Lower lobe of right lung (tissue), 2 donors: ENCODE data around the gene IFNA7. TPM values are rescaled to one million over a fixed set of nuclear protein-coding genes. Genes with fewer than 3 reads are reported as not detected.
"Not testable (repeated sequence)": the region's sequence is repeated elsewhere in the genome, so short reads cannot be mapped to it uniquely, and the experiment has no call there.

Source experiments
- ATAC-seq, 2 donors: fragments of 200-7000 bp; cut with Tn5 transposase; one replicate each; pipeline ENCODE4 v1.9.1; 2020 to 2022; ENCODE audit warnings: mild to moderate bottlenecking in 2 of 2, moderate library complexity in 2 of 2
- DNase-seq: peaks from one replicate; pipeline ENCODE4 v3.0.0-alpha.2; 2020
- H3K27ac ChIP-seq: fragments of 200-600 bp; one replicate; pipeline ENCODE4 v1.8.0; 2022
- H3K27me3 ChIP-seq: fragments of 200-600 bp; one replicate; pipeline ENCODE4 v1.8.0; 2022; ENCODE audit warnings: low read depth
- H3K36me3 ChIP-seq: fragments of 200-600 bp; one replicate; pipeline ENCODE4 v1.8.0; 2022; ENCODE audit warnings: mild to moderate bottlenecking
- H3K4me1 ChIP-seq: fragments of 200-600 bp; one replicate; pipeline ENCODE4 v1.8.0; 2022
- H3K4me3 ChIP-seq: fragments of 200-600 bp; one replicate; pipeline ENCODE4 v1.8.0; 2022; ENCODE audit warnings: mild to moderate bottlenecking
- H3K9me3 ChIP-seq: fragments of 200-600 bp; one replicate; pipeline ENCODE4 v1.8.0; 2022
- CTCF ChIP-seq: fragments of 200-600 bp; IDR thresholded peaks from one replicate; pipeline ENCODE4 v1.8.0; 2022; ENCODE audit warnings: antibody characterized with exemption, mild to moderate bottlenecking
- intact Hi-C: fragments of 100-400 bp; cut with DNase I; formaldehyde crosslinking; loops from one replicate; pipeline ENCODE4 v1.11.0; 2022
- total RNA-seq: library from RNA; stranded (reverse); fragmentation: NEBNext Ultra II Directional; extraction: Animal tissue kit (Norgen Biotek cat#: 25700); gene quantifications from one replicate; pipeline ENCODE4 v1.2.1, GENCODE V29; 2021
- donor health status: DM: no; HTN: yes; CAD: no; lungs with severe emphysema.

Gene IFNA7
- total RNA-seq, 1 donor from 2014 or later = not detected

DNA sequence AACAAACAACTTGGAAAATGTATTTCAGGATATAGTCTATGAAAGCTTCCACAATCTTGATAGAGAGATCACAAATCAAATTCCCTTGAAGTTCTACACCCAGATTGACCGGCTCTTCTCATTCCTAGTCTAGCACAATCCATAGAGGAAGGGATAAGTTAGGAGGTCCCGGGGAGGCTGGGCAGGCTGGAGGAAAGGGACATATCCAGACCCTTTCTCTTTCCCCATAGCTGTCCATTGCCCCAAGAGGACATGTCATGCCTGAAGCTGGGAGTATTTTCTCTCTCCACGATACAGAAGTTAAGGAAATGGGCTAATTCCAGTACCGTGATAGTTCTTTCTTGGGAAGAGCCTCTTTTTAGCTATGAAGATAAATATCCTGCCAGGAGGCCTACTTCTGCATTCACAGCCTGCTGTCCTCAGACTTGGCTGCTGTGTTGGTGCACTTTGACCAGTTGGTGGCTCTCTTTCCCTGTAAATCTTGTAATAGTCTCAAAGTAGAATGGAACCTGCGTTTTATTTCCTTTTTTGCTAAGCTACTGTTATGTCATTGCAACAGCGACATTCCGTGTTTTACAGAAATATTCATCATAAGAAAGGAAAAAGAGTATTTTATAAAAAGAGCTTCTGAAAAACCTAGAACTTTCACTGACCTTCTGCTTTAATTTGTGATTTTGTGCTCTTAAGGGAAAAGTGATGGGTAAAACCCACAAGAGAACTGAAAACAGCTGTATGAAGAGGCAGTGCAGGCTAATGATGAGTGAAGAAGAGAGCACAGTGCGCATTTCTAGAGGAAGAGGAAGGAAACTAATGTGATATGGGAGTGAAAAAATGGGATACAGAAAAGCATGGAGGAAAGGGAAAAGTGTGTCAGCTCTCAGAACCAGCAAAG lies 33.7 kb upstream of the IFNA7 start:
- peak; percentile 69 to 80 for ATAC-seq
- intact Hi-C loops = not testable (repeated sequence)

GRCh38 chr9:21234153-21234687 lies 32.2 kb upstream of the IFNA7 start:
- H3K27me3 ChIP-seq = no peaks in the 10 kb centered on the region
- no peak overlapping the region for H3K4me3 ChIP-seq
- no peaks in the 10 kb centered on the region for H3K9me3 ChIP-seq
- no peaks in the 10 kb centered on the region for H3K36me3 ChIP-seq
- TF ChIP-seq CTCF = no peak
- no peaks in the 10 kb centered on the region for H3K4me1 ChIP-seq
- ATAC-seq (no peak), DNase-seq (peak; percentile 16)
- no peak overlapping the region for H3K27ac ChIP-seq
- intact Hi-C loops = no loop called here

More for the DNA sequence above, 33.7 kb upstream of the IFNA7 start:
- not testable (repeated sequence) for H3K9me3 ChIP-seq, H3K27ac ChIP-seq, H3K36me3 ChIP-seq, H3K4me3 ChIP-seq, H3K27me3 ChIP-seq, H3K4me1 ChIP-seq
- peak; percentile 38 for DNase-seq
- TF ChIP-seq CTCF = peak; percentile 56

- no peak for TF ChIP-seq CTCF
- Histone ChIP-seq H3K9me3 (no peaks in the 10 kb centered on the region), H3K4me3 (no peak overlapping the region), H3K36me3 (no peaks in the 10 kb centered on the region), H3K27ac (no peak overlapping the region), H3K4me1 (no peaks in the 10 kb centered on the region), H3K27me3 (no peaks in the 10 kb centered on the region)
- intact Hi-C loops = no loop called here
- DNase-seq = no peak
- no peak for ATAC-seq
These were observed 31.3 kb upstream of the IFNA7 start for GRCh38 chr9:21233258-21233657.

GRCh38 chr9:21228122-21228521 lies 26.1 kb upstream of the IFNA7 start, which contains the start of gene IFNA17:
Gene IFNA17, minus strand, starts transcription at chr9:21228222. Its CDS starts 49 bp downstream, at chr9:21228173.
- Histone ChIP-seq H3K27ac (no peak within 1 kb of the TSS), H3K4me3 (no peak within 1 kb of the TSS), H3K36me3 (no peaks in the 10 kb centered on the region), H3K27me3 (no peaks in the 10 kb centered on the region), H3K9me3 (no peaks in the 10 kb centered on the region), H3K4me1 (no peaks in the 10 kb centered on the region)
- no peak for DNase-seq
- intact Hi-C loops = no loop called here
- no peak for ATAC-seq
- no peak for TF ChIP-seq CTCF

GRCh38 chr9:21217211-21217610 lies 15.2 kb upstream of the IFNA7 start, which contains the start of gene IFNA16:
Gene IFNA16, minus strand, starts transcription at chr9:21217311. Its CDS starts 6 bp downstream, at chr9:21217305.
- H3K4me1 ChIP-seq, H3K9me3 ChIP-seq, H3K27ac ChIP-seq, H3K4me3 ChIP-seq, H3K27me3 ChIP-seq, intact Hi-C loops, H3K36me3 ChIP-seq, DNase-seq, ATAC-seq: not testable (repeated sequence)

DNA sequence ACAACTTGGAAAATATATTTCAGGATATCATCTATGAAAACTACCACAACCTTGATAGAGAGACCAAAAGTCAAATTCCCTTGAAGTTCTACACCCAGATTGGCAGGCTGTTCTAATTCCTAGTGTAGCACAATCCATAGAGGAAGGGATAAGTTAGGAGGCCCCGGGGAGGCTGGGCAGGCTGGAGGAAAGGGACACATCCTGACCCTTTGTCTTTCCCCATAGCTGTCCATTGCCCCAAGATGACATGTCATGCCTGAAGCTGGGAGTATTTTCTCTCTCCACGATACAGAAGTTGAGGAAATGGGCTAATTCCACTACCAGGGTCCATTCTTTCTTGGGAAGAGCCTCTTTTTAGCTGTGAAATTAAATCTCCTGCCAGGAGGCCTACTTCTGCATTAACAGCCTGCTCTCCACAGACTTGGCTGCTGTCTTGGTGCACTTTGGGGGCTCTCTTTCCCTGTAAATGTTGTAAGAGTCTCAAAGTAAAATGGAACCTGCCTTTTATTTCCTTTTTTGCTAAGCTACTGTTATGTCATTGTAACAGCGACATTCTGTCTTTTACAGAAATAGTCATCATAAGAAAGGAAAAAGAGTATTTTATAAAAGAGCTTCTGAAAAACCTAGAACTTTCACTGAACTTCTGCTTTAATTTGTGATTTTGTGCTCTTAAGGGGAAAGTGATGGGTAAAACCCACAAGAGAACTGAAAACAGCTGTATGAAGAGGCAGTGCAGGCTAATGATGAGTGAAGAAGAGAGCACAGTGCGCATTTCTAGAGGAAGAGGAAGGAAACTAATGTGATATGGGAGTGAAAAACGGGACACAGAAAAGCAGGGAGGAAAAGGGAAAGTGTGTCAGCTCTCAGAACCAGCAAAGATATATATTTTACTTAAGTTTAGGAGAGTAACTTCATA lies 11.7 kb upstream of the IFNA7 start:
- H3K27me3 ChIP-seq, DNase-seq, intact Hi-C loops, H3K9me3 ChIP-seq, H3K4me1 ChIP-seq, ATAC-seq, H3K4me3 ChIP-seq, H3K27ac ChIP-seq, H3K36me3 ChIP-seq: not testable (repeated sequence)

DNA sequence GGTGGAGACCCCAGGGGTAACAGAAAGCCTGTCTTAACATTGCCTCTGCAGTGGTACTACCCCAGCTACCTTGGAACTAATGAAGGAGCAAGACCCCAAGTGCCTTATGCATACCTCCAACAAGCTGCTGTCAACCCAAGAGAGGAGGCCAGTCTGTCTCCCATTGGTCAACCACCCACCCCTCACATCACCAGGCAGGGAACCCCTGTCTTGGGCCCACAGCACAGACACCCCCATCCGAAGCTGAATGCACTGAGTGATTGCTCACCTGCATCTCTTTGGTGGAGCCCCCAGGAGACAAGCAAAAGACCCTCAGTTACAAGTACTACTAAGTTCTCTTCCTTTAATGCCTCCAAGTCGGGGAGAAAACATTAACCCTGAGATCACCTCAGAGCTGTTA lies 10.2 kb upstream of the IFNA7 start:
- DNase-seq, H3K27ac ChIP-seq, H3K4me3 ChIP-seq, H3K27me3 ChIP-seq, H3K4me1 ChIP-seq, H3K36me3 ChIP-seq, H3K9me3 ChIP-seq, intact Hi-C loops: not testable (repeated sequence)
- ATAC-seq = peak in 1 of 2 donors; percentile 29

- intact Hi-C loops, H3K27me3 ChIP-seq, H3K36me3 ChIP-seq, DNase-seq, H3K27ac ChIP-seq, H3K9me3 ChIP-seq, ATAC-seq, H3K4me3 ChIP-seq, H3K4me1 ChIP-seq: not testable (repeated sequence)
These were observed 8.8 kb upstream of the IFNA7 start for GRCh38 chr9:21210782-21211181.
